ENCODE results near the gene CMYA5. TPM values are rescaled to one million over a fixed set of nuclear protein-coding genes. Genes with fewer than 3 reads are reported as not detected.

CMYA5 gene
- total RNA-seq, 1 donor from 2014 or later: 2.0 TPM

DNA sequence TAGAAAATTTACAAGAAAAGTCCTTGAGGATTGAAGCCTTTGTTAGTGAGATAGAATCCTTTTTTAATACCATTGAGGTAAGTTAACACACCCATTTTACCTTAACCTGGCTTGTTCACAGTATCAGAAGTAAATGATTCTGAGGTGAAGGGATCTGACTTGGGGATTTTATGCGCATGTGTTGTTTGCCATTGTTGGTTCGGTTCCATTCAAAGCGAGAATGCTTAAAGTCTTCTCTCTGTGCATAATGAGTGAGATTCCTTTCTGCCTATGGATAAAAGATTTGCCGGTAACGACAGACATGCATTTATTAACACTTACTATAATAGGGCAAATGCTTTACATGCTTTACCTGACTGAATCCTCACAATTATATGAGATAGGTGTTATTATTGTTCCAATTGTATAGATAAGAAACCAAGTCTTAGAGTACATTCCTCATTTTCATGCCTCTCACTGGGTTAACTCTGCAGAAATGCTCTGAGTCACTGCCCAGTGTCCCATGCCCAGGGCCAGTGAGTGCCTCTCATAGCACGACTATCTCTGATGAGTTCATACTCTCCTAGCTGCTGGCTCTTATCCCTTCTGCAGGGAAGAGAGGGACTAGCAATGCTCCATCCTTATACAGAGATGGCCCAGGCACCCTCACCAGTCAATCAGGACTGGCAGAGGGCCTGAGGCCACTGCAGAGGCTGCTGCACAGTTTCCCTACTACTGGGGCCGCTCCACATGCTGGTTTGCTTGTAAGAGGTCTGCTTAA, 54.4 kb downstream of the CMYA5 start:
- Histone ChIP-seq H3K9me3 (no peaks in the 10 kb centered on the region), H3K4me3 (no peak overlapping the region), H3K27ac (no peak overlapping the region), H3K36me3 (no peaks in the 10 kb centered on the region), H3K27me3 (ENCODE audit: low read depth) (no peaks in the 10 kb centered on the region), H3K4me1 (no peaks in the 10 kb centered on the region)
- DNase-seq: no peak
- TF ChIP-seq, protein P1, sequence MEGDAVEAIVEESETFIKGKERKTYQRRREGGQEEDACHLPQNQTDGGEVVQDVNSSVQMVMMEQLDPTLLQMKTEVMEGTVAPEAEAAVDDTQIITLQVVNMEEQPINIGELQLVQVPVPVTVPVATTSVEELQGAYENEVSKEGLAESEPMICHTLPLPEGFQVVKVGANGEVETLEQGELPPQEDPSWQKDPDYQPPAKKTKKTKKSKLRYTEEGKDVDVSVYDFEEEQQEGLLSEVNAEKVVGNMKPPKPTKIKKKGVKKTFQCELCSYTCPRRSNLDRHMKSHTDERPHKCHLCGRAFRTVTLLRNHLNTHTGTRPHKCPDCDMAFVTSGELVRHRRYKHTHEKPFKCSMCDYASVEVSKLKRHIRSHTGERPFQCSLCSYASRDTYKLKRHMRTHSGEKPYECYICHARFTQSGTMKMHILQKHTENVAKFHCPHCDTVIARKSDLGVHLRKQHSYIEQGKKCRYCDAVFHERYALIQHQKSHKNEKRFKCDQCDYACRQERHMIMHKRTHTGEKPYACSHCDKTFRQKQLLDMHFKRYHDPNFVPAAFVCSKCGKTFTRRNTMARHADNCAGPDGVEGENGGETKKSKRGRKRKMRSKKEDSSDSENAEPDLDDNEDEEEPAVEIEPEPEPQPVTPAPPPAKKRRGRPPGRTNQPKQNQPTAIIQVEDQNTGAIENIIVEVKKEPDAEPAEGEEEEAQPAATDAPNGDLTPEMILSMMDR (IDR thresholded peaks at IDR 0.05): no peak
- intact Hi-C loops (cut with DNase I): no loop called here
- ATAC-seq: no peak

DNA sequence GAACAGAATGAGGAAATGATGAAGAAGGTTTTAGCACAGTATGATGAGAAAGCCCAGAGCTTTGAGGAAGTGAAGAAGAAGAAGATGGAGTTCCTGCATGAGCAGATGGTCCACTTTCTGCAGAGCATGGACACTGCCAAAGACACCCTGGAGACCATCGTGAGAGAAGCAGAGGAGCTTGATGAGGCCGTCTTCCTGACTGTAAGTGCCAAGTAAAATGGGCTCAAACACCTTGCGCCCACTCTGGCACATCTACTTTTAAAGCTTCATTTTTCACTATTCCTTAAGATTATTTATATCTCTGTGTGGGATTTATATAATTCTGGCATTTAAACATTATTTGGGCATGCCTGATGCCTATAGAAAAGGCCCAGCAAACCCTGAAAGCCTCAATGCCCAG, 55.6 kb downstream of the CMYA5 start:
- intact Hi-C loops (cut with DNase I): no loop called here
- Histone ChIP-seq H3K4me3 (no peak overlapping the region), H3K27ac (no peak overlapping the region), H3K36me3 (no peaks in the 10 kb centered on the region), H3K27me3 (ENCODE audit: low read depth) (no peaks in the 10 kb centered on the region), H3K4me1 (no peaks in the 10 kb centered on the region), H3K9me3 (no peaks in the 10 kb centered on the region)
- ATAC-seq (no peak), DNase-seq (no peak)
- TF ChIP-seq, protein P1 (IDR thresholded peaks at IDR 0.05): no peak

DNA sequence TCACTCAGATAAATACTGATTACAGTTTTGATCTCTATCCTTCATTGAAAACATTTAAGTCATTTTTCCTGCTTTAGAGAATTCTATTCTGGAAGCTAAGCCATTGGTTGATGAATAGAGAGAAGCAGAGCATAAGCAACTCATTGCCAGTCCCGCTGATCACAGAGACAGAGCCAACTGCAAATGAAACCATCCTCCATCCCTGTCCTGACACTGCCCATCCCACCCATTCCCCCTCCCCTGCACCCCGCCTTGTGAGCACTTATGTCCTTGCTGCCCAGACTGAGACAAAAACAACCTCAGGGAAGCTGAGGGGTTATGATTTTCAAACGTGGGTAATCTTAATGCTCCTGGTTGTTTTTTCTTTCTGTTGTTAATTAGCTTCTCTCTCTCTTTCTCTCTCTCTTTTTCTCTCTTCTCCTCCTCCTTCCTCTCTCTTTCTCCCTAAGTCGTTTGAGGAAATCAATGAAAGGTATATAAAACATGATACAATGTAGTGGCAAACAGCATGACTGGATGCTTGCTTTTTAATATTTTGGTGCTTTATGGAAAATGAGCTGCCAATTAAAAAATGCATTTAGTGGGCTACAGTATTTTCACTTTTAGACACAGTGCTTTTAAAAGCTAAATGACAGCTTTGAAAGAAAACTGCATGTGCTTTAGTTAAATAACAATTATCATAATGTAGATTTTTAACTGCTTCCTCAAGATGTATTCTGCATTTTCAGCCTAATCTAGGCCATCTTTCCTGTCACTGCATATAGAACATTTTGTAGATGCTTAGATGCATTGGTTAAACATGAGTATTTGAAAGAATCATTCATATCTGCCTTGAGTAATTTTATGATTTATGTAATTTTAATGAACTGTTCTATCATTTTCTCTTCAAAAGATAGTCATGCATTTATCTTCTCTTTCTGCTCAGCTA, 57.3 kb downstream of the CMYA5 start:
- intact Hi-C loops (cut with DNase I): no loop called here

DNA sequence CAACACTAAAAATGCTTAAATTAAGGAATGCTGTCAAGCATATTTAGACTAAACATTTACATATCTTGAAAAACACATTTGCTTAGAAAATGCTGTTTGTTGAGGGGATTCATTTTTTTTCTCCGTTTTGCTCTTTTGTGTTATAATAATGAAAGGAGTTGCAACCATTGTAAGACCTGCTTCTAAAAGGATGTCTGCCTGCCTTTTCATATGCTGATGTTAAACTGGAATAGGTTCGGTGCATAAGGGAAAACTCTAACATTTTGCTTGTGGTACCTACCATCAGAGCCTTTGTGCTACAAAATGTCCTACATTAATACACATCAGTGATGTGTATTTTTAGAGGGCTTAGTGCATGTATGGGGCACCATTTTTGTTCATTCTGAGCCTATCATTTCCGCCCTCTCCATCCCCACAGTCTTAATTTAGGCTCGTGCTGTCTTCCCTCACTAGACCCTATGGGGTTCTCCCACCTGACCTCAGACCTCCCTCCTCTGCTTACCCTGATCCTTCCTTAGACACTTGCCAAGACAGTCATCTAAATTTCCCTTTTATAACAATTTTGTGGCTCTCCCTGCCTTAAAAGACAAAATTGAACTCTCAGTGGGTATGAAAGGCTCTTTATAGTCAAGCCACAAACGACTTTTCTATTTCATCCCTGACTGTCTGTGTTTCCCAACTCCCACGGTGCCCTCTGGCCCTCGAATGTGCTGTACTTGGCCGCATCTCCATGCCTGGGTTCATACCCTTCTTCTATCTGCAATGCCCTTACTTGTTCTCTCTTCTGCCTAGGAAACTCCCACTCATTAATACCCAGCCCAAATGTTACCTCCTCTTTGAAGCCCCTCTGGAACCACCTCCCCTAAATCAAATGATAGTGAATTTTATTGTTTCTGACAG, 61.2 kb downstream of the CMYA5 start:
- TF ChIP-seq, protein P1 (IDR thresholded peaks at IDR 0.05): no peak
- no peaks in the 10 kb centered on the region for H3K4me1 ChIP-seq
- H3K36me3 ChIP-seq: no peaks in the 10 kb centered on the region
- no peak overlapping the region for H3K4me3 ChIP-seq
- no peaks in the 10 kb centered on the region for H3K27me3 ChIP-seq (ENCODE audit: low read depth)
- no peak for DNase-seq
- H3K9me3 ChIP-seq: no peaks in the 10 kb centered on the region
- ATAC-seq: no peak
- no peak overlapping the region for H3K27ac ChIP-seq
- intact Hi-C loops (cut with DNase I): no loop called here

More for the DNA sequence above, 57.3 kb downstream of the CMYA5 start:
- H3K4me3 ChIP-seq: no peak overlapping the region
- no peak overlapping the region for H3K27ac ChIP-seq
- ATAC-seq (no peak), DNase-seq (no peak)
- TF ChIP-seq, protein P1 (IDR thresholded peaks at IDR 0.05): no peak
- no peaks in the 10 kb centered on the region for H3K4me1 ChIP-seq
- no peaks in the 10 kb centered on the region for H3K27me3 ChIP-seq (ENCODE audit: low read depth)
- H3K36me3 ChIP-seq: no peaks in the 10 kb centered on the region
- no peaks in the 10 kb centered on the region for H3K9me3 ChIP-seq

DNA sequence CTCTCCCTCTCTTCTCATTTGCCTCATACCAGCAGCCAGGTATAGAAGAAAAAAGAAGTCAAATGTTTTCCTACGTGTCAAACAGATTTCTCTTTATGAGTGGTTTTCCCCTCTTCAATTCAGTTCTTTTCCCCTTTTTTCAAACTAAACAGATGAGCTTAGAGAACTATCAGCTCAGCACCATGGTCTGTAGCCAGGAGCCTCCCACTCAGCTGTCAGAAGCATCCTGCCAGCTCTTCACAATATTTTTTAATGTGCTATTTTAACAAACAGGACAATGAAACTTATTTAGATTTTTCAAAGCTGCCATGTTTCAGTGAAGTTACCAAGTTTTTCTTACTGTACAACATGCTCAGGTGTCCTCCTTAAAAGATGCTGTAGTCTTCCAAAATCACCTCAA, 63.5 kb downstream of the CMYA5 start:
- intact Hi-C loops (cut with DNase I): no loop called here
- no peaks in the 10 kb centered on the region for H3K4me1 ChIP-seq
- H3K9me3 ChIP-seq: no peaks in the 10 kb centered on the region
- no peaks in the 10 kb centered on the region for H3K27me3 ChIP-seq (ENCODE audit: low read depth)
- TF ChIP-seq, protein P1 (IDR thresholded peaks at IDR 0.05): no peak
- DNase-seq (no peak), ATAC-seq (no peak)
- H3K4me3 ChIP-seq: no peak overlapping the region
- no peaks in the 10 kb centered on the region for H3K36me3 ChIP-seq
- H3K27ac ChIP-seq: no peak overlapping the region
